ACHN (cell line): ENCODE measurements around the gene DERA.
"Not testable (repeated sequence)": the region's sequence is repeated elsewhere in the genome, so short reads cannot be mapped to it uniquely, and the experiment has no call there.

ENCODE experiments used
- DNase-seq: peaks from one replicate; pipeline ENCODE4 v3.0.0-alpha.2; 2015
- in situ Hi-C: cut with HindIII; loops from 2 replicates; pipeline ENCODE4 v1.10.0; 2017; ENCODE audit warnings: low sequenced_read_pairs, low pct_ligation_motif_present, low pct_unique_long_range_greater_than_20kb

The DERA gene

GRCh38 chr12:15896867-15897266 is 14.3 kb upstream of the DERA start:
- in situ Hi-C loops = no loop called here

DNA sequence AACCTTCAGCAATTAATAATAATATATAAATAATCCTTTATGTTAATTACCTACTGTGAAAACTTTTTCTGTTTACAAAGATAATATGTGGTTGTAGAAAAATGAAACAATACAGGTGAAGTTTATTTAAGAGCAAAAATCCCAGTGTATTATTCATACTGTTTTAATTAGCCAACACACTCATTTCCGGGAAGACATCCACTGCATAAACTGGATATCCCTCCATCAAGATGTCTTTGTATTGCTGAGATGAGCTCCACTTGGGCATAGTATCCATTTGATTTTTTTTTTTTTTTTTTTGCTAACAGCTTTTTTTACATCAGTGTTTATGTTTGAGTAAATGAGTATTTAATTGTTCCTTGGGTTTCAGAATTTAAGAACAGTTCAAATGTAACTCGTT is 13.7 kb upstream of the DERA start:
- in situ Hi-C loops = no loop called here
- no peak for DNase-seq

More at GRCh38 chr12:15896867-15897266, 14.3 kb upstream of the DERA start:
- no peak for DNase-seq

DNA sequence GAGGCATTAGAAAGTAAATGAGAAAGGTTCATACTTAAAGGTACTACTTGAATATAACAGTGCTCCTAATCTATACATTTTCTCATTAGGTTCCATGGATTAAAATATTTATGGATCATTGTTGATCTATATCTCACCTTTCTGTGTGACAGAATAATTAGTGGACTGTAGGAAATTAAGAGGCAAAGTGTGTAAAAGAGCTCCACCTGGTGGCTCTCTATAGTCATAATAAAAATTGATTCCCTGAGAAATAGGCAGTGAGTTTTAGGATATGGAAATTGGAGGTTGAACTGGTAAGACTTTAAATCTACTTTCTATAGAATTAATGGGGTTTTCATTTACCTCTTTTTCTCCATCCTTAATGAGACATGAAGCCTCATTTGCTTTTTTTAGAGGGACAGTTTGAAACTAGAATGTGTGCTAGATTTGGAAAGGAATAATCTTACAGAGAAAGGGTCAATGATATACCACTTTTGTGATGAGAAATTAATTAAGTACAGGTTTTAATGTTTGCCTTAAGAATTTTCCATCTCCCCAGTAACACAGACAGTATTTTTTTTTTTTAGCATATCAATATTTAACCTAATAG is 11.8 kb upstream of the DERA start:
- in situ Hi-C loops = no loop called here
- DNase-seq = peak; percentile 55

DNA sequence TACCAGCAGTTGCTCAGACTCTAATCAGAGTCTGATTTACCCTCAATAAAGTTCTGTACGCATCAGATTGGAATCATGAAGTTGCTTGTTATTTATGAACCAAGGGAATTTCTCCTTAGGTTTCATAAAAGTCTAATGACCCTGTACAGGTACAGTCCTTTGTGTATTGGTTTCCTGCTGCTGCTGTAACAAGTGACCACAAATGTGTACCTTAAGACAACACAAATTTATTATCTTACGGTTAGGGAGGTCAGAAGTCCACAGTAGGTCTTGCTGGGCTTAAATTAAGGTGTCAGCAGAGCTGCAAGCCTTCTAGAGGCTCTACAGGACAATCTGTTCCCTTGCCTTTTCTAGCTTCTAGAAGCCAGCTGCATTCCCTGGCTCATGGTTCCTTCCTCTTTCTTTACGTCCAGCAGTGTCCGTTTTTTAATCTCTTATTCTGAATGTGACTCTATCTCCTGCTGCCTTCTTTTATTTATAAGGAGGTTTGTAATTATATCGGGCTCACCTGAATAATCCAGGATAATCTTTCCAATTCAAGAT is 6.7 kb upstream of the DERA start:
- in situ Hi-C loops = no loop called here
- no peak for DNase-seq

DNA sequence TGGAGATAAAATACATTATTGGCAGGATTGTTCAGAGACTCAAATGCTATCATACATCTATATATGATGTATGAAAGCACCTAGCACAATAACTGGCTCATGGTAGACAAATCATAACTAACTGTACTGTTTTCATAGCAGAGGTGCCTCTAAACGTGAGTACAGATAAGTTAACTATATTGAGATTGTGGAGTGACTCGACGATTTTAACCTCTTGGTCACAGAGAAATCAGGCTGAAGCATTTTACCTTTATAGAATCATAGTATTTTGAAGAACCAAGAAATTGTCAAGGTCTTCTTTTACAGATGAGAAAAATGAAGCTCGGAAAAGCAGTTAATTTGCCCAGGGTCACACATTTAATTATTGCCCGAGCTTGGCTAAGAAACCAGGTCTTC is 666 bp upstream of the DERA start:
- in situ Hi-C loops = no loop called here
- DNase-seq = no peak

DNA sequence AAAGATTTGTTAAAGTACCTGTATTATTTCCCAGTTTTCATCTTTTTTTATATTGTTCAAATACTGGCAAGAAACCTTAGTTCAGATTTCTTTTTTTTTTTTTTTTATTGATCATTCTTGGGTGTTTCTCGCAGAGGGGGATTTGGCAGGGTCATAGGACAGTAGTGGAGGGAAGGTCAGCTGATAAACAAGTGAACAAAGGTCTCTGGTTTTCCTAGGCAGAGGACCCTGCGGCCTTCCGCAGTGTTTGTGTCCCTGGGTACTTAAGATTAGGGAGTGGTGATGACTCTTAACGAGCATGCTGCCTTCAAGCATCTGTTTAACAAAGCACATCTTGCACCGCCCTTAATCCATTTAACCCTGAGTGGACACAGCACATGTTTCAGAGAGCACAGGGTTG is 799 bp downstream of the DERA start:
- DNase-seq, in situ Hi-C loops: not testable (repeated sequence)

- in situ Hi-C loops = not testable (repeated sequence)
These were observed 3.0 kb downstream of the DERA start for GRCh38 chr12:15914131-15914530.

DNA sequence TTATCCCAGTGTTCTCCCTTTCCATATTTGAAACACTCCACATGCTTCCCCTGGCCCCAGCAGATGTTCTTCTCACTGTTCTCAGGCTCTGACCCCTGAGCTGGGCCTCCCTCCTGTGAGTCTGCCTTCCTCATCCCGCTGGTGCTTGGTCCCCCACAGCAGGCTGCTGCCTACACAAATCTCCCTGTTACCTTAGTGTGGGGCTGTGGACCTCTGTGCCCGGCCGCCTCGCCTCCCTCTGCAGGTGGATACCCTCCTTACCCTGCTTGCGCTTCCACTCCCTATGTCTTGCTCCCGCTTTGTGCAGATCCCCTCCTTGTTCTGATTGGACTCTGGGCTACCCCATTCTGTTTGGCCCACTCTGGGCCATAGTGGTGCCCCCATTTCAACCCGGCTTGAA is 6.9 kb downstream of the DERA start:
- in situ Hi-C loops = no loop called here
- no peak for DNase-seq

More at GRCh38 chr12:15914131-15914530, 3.0 kb downstream of the DERA start:
- not testable (repeated sequence) for DNase-seq

- DNase-seq = no peak
- in situ Hi-C loops = no loop called here
These were observed 8.3 kb downstream of the DERA start for GRCh38 chr12:15919418-15919817.

DNA sequence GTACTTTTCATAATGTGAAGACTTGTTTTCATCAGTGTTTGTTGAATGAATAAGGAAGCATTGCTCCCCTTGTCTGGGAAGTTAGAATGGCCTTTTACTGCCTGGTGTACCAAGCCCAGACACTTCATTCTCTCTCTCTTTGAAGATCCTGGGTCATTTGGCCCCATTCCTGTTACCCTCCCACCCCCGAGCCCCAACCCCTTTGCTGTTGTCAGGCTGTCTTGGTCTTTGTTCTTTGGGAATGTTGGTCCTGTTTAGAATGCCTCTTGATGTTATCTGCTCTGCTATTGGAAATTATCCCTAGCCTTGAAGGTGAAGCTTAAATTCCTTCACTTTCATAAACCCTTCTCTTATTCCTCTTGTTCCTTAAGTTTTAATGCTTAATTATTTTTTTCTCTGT is 13.8 kb downstream of the DERA start:
- DNase-seq = no peak
- in situ Hi-C loops = no loop called here

DNA sequence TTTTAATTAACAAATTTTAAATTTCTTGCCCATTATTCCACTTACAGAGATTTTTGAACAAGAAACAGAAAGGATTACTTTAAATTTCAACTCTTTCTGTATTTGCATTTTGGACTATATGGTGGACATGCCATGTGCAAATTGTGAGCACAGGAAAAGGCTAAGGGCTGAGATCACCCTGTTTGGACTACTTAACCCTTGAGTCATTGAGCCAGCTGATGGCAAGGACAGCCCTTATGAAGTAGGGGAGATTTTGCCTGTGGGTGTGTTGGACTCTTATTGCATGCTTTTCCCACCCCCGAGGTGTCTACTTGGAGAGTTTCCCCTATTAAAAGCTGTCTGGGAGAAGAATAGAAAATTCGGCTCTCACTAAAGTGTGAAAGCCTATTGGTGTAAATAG is 17.2 kb downstream of the DERA start:
- peak; percentile 96 for DNase-seq
- in situ Hi-C loops = no loop called here

DNA sequence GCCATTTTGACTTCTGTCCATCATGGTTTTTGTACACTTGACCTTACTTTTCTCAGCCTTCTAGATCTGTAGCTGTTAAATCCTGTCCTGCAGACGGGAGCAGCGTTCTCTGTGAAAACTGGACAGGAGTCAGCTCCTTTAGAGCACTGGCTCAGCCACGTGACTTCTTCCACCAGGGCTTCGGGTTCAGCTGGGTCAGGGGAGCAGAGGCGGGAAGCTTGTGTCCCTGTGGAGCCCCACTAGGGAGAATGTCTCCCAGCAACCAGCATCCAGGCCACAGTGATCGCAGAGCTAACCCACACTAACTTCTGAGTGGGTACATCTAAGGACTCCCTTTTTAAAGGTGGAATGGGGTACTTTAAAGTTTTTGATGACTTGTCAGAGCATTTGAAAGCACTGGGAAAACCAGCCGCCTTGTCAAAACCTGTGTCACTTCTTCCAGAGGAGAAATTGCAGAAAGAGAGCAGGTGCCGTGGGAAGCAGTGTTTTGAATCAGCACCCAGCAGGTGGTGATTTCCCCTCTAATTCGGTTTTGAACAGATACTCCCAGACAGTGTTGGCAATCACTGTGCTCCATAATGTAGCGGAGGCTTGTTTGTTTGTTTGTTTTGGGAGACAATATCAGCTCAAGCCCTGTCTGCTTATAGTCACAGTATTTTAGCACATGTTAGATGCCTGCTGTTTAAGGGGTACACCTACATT is 17.9 kb downstream of the DERA start:
- DNase-seq = peak; percentile 77
- in situ Hi-C loops = no loop called here

- in situ Hi-C loops = no loop called here
- peak; percentile 79 for DNase-seq
These were observed 20.5 kb downstream of the DERA start for GRCh38 chr12:15931590-15932053.

DNA sequence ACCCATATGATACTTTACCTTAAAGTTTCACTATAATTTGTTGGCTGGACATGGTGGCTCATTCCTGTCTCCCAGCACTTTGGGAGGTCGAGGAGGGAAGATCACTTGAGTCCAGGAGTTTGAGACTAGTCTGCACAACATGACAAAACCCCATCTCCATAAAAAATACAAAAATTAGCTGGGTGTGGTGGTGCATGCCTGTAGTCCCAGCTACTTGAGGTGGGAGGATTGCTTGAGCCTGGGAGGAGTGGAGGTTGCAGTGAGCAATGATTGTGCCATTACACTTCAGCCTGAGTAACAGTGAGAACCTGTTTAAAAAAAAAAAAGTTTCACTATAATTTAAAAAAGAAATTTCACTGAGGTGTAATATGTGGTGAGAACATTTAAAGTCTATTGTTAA is 21.2 kb downstream of the DERA start:
- in situ Hi-C loops = no loop called here
- no peak for DNase-seq

GRCh38 chr12:15932971-15933370 is 21.8 kb downstream of the DERA start:
- DNase-seq = no peak
- in situ Hi-C loops = no loop called here

DNA sequence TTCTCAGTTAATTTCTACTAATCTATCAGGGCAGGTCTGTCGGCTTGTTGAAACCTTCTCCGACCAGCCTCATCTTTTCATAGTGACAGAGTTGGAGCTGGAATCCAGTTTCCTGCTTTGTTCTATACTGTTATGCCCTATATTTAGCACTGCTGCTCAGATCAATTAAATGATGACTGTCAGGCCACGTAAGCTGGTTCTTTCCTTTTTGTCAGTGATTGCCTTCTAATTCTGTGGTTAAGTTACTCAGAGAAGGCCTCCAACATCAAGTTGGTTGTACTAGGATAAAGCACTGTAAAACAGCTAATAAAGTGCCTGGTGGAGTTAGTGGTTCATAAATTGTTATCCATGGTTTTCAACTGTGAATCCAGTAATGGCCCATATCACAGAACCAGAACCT is 22.6 kb downstream of the DERA start:
- in situ Hi-C loops = no loop called here
- DNase-seq = no peak

DNA sequence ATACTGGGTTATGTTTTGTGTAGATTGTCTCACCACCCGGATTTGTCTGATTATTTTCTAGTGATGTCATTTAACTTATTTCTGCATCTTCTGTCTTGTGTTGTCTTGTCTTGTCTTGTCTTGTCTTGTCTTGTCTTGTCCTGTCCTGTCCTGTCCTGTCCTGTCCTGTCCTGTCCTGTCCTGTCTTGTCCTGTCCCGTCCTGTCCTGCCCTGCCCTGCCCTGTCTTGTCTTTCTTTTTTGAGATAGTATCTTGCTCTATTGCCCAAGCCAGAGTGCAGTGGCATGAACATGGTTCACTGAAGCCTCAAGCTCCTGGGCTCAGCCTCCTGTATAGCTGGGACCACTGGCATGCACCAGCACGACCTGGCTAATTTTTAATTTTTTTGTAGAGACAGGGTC is 25.6 kb downstream of the DERA start:
- in situ Hi-C loops = no loop called here
- no peak for DNase-seq

DNA sequence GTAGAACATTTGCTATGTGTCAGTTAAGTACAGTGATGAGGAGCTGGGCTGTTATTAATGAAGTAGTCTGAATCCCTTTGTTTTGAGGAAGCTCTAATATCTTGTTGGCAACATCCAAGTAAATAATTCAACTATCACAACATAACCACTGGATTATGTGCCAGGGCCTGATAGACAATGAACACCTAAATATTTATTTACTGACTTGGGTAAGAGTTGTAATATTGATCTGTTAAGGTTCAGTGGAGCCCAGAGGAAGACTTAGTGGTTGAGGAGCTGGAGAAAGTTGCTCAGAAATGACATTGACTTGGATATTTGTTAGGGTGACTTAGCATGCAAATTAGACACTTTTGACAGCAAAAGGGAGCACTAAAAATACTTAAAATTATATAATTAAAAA is 26.8 kb downstream of the DERA start:
- in situ Hi-C loops = no loop called here
- DNase-seq = no peak

DNA sequence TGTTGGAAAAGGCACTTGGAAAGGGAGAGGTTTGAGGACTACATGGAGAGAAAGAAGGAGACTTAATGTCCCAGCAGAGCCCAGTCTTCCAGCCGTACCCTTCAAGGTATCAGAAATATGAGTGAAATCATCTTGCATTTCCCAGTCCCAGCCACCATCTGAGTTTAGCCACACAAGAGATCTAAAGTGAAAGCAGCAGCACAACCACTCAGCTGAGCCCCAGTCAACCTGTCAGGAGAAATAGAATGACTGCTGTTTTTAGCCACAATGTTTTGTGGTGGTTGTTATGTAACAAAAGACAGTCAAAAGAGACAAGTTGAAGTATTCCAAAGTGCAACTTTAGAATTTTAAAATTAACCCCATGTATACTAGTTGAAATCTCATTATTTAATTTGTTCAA is 28.0 kb downstream of the DERA start:
- peak; percentile 81 for DNase-seq

GRCh38 chr12:15942475-15942874 is 31.3 kb downstream of the DERA start:
- DNase-seq = no peak
- in situ Hi-C loops = no loop called here

More for the DNA sequence above, 28.0 kb downstream of the DERA start:
- in situ Hi-C loops = no loop called here
